Prostate gland (tissue), 2 donors: ENCODE measurements around the gene PELI1.

Source experiments
- POLR2A ChIP-seq: fragments of 450-650 bp; IDR thresholded peaks from one replicate; pipeline ENCODE4 v1.6.1; 2016; ENCODE audit warnings: antibody characterized with exemption, mild to moderate bottlenecking
- TF ChIP-seq, protein P1 (sequence below), 4 experiments: fragments of 200-600 bp in 2 of 4; fragments of 450-650 bp in 2 of 4; sonication (generic) in 2 of 4; IDR thresholded peaks; 1 replicate in 3 of 4; 2 replicates in 1 of 4; pipeline ENCODE4 v1.5.1; 2016 to 2019; ENCODE audit warnings: antibody characterized with exemption in 4 of 4, mild to moderate bottlenecking in 2 of 4, moderate library complexity in 2 of 4

DNA sequence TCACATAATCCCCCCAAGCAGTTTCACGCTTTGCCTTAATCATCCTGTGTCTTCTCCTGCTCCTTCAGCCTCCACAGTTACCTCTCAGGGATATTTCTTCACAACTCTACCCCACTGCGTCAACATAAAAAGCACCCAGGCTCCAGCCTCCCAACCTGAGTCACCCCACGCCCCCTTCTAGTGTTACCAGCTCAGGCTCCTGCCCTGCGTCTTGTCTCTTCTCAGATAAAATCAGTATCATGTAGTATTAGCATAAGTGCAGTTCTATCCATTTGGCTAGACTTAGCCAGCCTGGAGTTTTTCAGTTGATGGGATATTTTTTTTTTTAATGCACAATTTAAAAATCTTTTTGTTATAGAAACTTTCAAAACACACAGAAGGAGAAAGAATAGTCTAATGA, 9.6 kb upstream of the PELI1 start:
- TF ChIP-seq, protein P1, sequence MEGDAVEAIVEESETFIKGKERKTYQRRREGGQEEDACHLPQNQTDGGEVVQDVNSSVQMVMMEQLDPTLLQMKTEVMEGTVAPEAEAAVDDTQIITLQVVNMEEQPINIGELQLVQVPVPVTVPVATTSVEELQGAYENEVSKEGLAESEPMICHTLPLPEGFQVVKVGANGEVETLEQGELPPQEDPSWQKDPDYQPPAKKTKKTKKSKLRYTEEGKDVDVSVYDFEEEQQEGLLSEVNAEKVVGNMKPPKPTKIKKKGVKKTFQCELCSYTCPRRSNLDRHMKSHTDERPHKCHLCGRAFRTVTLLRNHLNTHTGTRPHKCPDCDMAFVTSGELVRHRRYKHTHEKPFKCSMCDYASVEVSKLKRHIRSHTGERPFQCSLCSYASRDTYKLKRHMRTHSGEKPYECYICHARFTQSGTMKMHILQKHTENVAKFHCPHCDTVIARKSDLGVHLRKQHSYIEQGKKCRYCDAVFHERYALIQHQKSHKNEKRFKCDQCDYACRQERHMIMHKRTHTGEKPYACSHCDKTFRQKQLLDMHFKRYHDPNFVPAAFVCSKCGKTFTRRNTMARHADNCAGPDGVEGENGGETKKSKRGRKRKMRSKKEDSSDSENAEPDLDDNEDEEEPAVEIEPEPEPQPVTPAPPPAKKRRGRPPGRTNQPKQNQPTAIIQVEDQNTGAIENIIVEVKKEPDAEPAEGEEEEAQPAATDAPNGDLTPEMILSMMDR (IDR thresholded peaks at IDR 0.05), result no peak
- no peak for TF ChIP-seq POLR2A
